Measurements from ENCODE around the gene MBP. TPM values are rescaled to one million over a fixed set of nuclear protein-coding genes. Genes with fewer than 3 reads are reported as not detected.

The MBP gene
- total RNA-seq = 7.1 and 16.6 TPM in 2 replicates

DNA sequence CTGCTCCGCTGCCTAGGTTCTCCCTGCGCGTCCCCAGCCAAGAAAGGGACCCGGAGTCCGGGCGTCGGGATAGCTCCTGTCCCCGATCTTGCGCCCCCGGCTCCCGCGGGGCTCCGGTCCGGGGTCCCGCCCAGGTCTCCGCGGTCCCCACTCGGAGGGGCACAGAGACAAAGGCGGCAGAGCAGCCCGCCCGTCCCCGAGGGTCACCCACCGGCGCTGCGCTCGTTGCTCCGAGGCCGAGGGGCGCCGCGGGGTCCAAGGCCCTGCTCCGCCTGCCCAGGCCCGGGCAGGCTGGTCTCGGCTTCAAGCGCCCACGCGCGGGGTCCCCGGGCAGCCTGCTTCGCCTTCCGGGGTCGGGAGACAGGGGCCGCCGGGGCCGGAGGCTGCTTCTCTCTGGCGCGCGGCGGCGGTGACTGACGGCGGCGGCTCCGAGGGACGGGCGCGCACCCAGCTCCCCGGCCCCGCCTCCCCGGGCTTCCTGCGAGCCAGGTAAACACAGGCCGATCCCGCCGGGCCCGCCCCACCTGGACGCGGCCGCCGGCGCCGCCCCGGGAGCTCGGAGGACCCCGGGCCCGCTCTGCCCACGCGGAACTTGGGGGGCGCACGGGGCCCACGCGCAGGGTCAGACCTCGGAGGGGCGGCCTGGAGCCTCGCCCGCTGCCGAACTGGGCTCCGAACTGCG lies at the start of gene MBP:
MBP (minus strand) TSS at position 415 of the 682 bp plus-strand sequence. CDS start 27,522 bp downstream, outside the sequence.

Other genes starting within 250 kb of the MBP start
- not detected in 2 replicates for gene GALR1, start 117.1 kb upstream of the MBP start, total RNA-seq